H4 (cell line): Measurements from ENCODE around the gene POLK. TPM values are rescaled to one million over a fixed set of nuclear protein-coding genes. Genes with fewer than 3 reads are reported as not detected.
"Not testable (repeated sequence)": the region's sequence is repeated elsewhere in the genome, so short reads cannot be mapped to it uniquely, and the experiment has no call there.

ENCODE experiments used
- DNase-seq: peaks from one replicate; pipeline ENCODE4 v3.0.0-alpha.2; 2015; ENCODE audit warnings: low spot score
- total RNA-seq: library from RNA; depleted of rRNA; stranded (reverse); fragments of >200 nt; shearing (Covaris generic); gene quantifications from 2 replicates; pipeline ENCODE4 v1.2.3, GENCODE V29; 2014

The POLK gene
- total RNA-seq, 1 experiment from 2014 or later = 11.8 TPM

- no peak for DNase-seq
These were observed 38.9 kb downstream of the POLK start for GRCh38 chr5:75550597-75550996.

DNA sequence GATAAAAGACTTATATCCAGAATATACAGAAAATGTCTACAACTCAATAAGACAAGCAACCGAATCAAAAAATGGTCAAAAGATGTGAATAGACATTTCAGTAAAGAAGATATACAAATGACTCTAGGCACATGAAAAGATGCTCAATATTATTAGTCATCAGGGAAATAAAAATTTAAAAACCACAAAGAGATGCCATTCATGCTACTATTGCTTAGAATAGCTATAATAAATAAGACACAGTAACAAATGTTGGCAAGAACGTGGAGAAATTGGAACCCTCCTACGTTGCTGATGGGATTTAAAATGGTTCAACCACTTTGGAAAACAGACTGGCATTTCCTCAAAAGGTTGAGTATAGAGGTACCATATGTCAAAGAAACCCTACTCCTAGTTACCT lies 39.8 kb downstream of the POLK start:
- DNase-seq = no peak

- DNase-seq = no peak
These were observed 41.1 kb downstream of the POLK start for GRCh38 chr5:75552764-75553163.

- DNase-seq = no peak
These were observed 41.7 kb downstream of the POLK start for GRCh38 chr5:75553358-75553757.

GRCh38 chr5:75558221-75558620 lies 46.5 kb downstream of the POLK start:
- DNase-seq = no peak

- no peak for DNase-seq
These were observed 47.4 kb downstream of the POLK start for GRCh38 chr5:75558981-75559632.

DNA sequence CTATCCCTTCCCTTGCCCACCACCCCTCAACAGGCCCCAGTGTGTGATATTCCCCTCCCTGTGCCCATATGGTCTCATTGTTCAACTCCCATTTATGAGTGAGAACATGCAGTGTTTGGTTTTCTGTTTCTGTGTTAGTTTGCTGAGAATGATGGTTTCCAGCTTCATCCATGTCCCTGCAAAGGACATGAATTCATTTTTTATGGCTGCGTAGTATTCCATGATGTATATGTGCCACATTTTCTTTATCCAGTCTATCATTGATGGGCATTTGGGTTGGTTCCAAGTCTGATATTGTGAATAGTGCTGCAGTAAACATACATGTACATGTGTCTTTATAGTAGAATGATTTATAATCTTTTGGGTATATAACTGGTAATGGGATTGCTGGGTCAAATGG lies 49.0 kb downstream of the POLK start:
- not testable (repeated sequence) for DNase-seq

GRCh38 chr5:75565991-75566709 lies 54.5 kb downstream of the POLK start:
- peak; percentile 70 for DNase-seq

DNA sequence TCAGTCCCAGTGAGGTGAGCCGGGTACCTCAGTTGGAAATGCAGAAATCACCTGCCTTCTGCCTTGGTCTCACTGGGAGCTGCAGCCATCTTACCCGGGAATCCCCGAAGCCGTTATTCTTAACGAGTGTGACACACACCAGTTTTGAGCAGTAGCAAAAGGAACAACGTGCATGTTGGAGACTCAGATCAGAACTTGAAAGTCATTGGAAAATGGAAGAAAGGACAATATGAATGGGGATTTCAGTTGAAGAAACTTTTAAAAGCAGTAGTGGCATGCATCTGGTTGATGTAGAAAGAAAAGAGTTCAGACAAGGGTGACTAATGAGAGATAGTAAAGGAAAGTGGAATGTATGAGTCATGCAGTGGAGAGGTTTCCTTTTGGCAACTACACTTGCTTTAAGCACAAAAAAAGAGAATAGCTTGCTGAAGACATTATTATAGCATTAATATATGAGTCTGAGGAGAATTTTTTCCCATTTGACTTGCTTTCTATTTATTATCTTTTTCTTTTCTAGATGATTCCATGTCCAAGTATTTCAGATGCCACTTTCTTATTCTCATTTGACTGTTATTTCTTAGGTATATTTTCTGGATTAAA lies 55.1 kb downstream of the POLK start:
- DNase-seq = peak; percentile 83

DNA sequence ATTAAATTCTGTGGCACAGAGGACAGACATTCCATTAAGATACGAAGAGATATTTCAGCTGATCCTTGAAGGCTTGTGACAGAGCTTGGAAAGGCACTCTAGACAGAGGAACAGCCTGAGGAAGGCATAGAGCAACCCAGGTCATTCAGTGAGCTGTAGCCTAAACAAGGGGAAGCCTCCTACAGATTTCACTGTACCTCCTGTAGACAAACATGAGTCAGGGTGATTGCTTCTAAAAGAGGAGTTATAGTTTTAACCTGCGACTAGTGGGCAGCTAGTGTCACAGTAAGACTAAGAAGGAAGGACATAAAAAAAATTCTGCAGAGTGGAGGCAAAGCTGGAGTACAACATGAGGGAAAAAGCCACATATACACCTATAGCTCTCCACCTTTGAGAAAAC lies 56.0 kb downstream of the POLK start:
- peak; percentile 29 for DNase-seq

DNA sequence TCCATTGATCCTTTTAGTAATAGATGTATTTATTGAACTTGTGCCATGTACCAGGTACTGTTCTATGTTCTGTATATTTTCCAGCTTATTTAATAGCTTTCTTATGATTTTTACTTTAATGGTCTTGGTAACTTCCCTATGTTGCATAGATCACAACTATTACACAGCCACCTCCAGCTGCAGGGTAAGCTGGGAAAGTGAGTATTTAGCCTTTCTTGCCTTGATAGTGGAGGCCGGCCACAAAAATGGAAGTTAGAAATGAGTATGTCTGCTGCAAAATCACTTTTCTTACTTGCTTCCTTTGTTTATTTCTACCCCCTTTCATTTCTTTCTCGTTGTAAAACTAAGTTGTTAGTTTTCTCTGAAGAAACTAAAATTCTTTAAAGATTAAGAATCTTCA lies 56.5 kb downstream of the POLK start:
- DNase-seq = no peak

DNA sequence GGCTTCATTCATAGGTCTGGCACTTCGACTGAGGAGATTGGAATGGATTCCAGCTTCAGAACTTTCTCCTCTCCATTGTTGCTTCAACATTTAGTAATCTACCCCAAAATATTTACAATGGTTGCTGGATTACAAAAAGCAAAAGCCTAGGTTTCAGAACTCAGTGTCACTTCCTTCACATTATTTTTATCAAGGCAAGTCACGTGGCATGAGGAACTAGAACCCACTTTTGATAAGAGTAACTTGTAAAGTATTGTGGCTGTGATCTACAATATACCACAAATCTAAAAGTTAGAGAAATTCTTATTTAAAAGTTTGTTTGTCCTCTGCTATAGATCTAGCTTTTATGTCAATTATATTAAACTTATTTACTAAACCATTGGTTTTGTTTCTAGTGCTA lies 59.9 kb downstream of the POLK start:
- no peak for DNase-seq

- DNase-seq = no peak
These were observed 63.1 kb downstream of the POLK start for GRCh38 chr5:75574791-75575190.

GRCh38 chr5:75578280-75578679 lies 66.6 kb downstream of the POLK start:
- DNase-seq = not testable (repeated sequence)

- no peak for DNase-seq
These were observed 73.0 kb downstream of the POLK start for GRCh38 chr5:75584641-75585040.

DNA sequence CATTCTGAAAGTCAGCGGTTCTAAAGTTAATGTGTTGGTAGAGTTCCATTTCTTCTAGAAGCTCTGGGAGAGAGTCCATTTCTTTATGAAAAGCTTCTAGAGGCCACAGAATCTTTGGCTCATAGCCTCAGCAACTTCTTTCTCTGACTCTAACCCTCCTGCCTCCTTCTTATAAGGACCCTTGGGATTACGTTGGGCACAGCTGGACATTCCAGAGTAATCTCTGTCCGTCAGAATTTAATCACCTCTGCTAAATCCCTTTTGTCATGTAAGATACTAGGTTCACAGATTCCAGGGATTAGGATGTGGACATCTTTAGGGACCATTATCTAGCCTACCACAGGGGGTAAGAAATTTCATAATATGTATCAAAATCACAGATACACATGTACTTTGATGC lies 77.0 kb downstream of the POLK start:
- DNase-seq = no peak

DNA sequence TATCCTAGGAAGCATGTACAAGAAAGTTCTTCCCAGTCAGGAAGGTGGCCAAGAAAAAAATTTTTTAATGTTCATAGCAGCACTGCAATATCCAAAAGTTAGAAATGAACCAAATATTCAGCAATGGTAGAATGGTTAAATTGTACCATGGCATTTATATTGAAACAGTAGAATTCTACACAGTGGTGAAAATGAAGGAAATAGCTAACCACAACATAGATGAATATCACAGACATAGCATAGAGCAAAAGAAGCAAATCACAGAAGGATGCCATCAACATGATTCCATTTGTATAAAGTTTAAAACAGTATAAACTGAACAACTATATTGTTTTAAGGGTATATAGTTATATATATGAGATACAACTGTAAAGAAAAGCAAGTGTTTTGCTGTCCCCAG lies 88.8 kb downstream of the POLK start:
- no peak for DNase-seq

GRCh38 chr5:75601567-75601966 lies 89.9 kb downstream of the POLK start:
- no peak for DNase-seq

DNA sequence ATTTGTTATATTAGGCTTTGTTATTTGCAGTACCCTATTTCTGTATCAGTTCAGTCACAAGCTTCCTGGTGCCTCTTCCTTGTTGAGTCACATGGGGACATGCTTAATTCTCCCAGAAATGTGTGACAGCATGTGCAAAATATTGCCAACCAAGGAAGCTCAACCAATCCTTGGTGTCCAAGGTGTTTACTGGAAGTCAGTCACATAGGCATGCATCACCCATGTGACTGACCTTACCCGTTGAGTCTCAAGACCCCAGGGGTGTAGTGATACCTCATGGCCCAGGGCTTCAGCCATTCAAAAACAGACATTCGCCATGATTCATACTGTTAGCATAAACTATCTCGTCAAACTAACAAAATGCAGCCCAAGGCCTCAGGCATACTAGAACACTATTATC lies 90.3 kb downstream of the POLK start:
- peak; percentile 51 for DNase-seq

GRCh38 chr5:75603371-75603770 lies 91.7 kb downstream of the POLK start:
- no peak for DNase-seq

DNA sequence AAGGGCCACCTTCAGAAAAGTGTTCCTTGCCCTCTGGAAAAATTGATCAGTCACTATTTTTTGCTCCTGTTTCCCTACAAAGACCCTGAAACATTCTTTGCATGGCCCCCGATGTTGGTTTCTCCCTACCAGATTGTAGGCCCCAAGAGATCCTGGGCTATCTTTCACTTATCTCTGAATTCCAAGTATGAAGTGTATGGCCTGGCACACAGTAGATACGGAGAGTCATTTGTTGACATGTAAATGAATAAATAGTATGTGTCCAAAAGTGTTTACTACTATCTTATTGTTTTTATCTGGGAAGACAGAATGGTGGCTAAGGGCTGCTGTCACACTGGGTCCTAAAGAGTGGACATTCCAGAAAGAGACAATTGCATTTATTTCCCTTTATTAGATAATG lies 92.1 kb downstream of the POLK start:
- DNase-seq = no peak

GRCh38 chr5:75607341-75607740 lies 95.7 kb downstream of the POLK start:
- DNase-seq = not testable (repeated sequence)

DNA sequence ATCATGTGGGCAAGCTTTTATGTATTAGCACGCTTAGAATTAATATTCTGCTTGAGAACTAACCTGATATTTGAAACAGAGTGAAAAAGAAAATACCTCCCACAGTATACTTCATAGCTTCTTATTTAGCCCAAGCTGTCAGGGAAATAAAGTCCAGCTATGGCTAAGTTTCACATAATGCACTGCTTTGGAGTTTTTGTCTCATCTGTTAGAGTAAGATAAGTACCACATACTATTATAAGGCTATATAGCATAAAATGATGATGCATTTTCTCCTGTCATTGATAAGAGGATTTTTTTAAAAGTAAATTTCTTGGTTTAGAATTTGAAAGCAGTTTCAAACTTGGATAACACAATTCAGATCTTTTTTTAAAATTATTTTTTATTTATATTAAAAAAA lies 97.2 kb downstream of the POLK start:
- DNase-seq = no peak
